ENCODE results near the gene RPL22. TPM values are rescaled to one million over a fixed set of nuclear protein-coding genes. Genes with fewer than 3 reads are reported as not detected.

The RPL22 gene
- 95.9 and 176 TPM in 2 replicates for total RNA-seq (ENCODE audit: low replicate concordance)

DNA sequence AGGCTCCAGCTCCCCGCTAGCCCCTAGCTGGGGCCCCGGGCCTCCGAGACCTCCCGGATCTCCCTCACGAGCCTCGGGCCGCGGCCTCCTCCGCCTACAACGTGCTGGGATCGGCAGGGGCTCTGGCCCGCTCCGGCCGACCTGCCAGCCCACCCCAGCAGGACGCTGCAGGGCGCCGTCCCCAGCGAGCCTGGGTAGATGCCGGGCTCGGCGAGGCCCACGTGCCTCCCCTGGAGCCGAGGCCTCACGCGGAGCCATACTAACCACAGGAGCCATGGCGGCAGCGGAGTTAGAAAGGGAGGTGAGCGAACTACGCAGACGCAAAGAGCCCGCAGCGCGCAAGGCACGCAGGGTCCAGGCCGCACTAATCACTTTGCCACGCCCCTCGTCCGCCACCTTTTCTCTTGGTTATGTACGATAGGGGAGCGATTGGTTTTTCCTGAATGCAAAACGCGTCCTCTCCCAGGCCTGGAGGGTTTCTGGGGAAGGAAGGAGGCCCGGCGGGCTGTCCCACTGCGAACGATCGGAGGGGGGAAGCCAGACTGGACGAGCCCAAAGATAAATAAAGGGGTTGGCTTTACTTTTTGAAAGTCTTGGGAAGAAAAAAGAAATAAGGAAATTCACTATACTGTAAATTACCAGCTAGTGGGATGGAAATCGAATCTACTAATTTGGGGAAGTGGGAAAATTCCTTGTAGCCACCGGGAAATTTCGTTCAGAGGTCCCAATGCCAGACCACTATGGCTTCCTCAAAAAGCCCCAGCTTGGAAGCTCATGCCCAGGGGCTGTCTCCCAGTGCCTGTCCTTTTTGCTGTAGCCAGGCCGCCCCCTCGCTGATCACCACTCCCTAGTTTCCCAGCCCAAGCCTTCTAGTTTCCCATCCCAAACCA lies at the start of gene RPL22:
Gene RPL22 (minus strand): TSS at position 298 of the 890 bp plus-strand sequence. CDS start 22 bp downstream, at position 276.

DNA sequence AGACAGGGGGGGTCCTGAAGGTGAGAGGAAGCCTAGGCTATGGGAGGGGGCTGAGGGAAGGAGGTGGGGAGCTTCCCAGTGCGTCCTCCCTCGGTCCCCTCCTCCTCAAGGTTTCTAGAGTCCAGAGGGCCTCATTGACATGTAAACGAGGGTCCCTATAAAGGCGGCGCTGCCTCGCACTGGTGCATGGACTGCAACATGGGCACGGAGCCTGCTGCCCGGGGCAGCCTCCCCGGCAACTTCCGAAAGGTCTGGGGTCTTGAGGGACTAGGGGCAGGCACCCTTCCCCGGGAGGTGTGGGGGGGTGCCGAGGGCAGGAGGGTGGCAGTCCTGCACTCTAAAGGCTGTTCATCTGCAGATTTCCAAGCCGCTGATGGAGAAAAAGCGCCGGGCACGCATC lies 44.6 kb upstream of the RPL22 start, which contains the start of gene HES3:
Gene HES3 (plus strand): TSS at position 187 of the 400 bp plus-strand sequence. CDS start 187 bp downstream, at position 374.

DNA sequence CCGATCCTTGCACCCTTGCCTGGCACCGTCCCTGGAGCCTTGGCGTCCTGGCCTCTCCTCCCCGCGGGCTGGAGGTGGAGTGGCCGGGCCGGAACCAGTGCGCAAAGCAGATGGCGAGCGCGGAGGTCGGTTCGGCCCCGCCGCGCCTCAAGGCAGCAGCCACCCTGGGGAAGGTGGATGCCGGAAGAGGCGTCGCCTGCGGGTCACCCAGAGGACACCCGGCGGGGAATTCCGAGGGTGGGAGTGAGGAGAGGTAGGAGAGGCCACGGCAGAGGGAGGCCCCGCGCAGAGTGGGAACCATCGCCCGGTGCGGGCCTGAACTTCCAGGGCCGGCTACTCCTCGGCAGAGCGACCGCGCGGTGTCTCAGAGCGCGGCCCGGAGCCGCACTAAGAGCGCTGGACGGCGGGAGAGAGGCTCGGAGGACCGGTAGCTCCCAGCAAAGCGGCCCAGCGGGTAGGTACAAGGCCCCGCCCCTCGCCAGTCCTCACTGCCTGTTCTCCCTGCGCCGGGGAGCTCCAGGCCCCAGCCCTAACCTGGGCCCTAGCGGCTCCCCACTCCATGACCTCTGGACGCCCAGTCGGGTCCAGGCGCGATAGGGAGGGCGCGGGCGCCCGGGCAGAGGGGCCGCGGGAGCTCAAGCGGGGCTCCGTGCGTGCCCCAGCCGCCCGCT lies 6.6 kb upstream of the RPL22 start, which contains the start of gene RNF207:
Gene RNF207 (plus strand): TSS at position 271 of the 671 bp plus-strand sequence. CDS start 417 bp downstream, outside the sequence.

DNA sequence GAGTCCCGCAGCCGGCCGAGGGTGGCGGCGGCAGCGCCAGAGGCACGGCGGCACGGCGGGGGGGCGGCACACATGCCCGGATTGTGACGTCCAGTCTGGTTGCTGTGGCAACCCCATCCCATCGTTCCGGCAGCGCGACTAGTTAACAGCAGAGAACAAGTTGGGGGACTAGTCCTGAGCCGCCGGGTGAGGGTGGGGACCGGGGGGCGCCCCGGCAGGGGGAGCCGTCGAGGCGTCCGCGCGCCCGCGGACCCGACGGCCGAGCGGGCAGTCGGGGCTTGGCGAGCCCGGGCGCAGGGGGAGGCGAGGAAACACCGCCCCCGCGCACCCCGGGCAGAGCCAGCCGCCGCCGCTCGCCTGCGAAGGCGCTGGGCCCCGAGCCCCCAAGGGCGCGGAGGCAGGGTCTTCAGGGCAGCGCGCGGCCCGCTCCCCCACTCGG lies 19.1 kb downstream of the RPL22 start, which contains the start of gene CHD5:
Gene CHD5 (minus strand): TSS at position 54 of the 439 bp plus-strand sequence. CDS start 298 bp downstream, outside the sequence.

Other genes starting within 250 kb of the RPL22 start
- 3.8 and 4.7 TPM in 2 replicates for gene NPHP4, start 207.2 kb downstream of the RPL22 start, total RNA-seq (ENCODE audit: low replicate concordance)
- 2.9 and 5.0 TPM in 2 replicates for gene KCNAB2, start 153.7 kb downstream of the RPL22 start, total RNA-seq (ENCODE audit: low replicate concordance)
- 0.15 TPM in 1 of 2 replicates, not detected in the other for gene CHD5, start 19.3 kb downstream of the RPL22 start, total RNA-seq (ENCODE audit: low replicate concordance)
- 4.6 and 22.5 TPM in 2 replicates for gene RNF207, start 6.5 kb upstream of the RPL22 start, total RNA-seq (ENCODE audit: low replicate concordance)
- 54.0 and 59.0 TPM in 2 replicates for gene ICMT, start 36.4 kb upstream of the RPL22 start, total RNA-seq (ENCODE audit: low replicate concordance)
- not detected in 2 replicates for gene HES3, start 44.6 kb upstream of the RPL22 start, total RNA-seq (ENCODE audit: low replicate concordance)
- gene GPR153, start 61.5 kb upstream of the RPL22 start, total RNA-seq (ENCODE audit: low replicate concordance): 2.3 and 17.2 TPM in 2 replicates
- gene ACOT7, start 194.2 kb upstream of the RPL22 start, total RNA-seq (ENCODE audit: low replicate concordance): 20.0 and 77.3 TPM in 2 replicates
- 0.12 and 4.1 TPM in 2 replicates for gene HES2, start 220.3 kb upstream of the RPL22 start, total RNA-seq (ENCODE audit: low replicate concordance)
- gene ESPN, start 225.2 kb upstream of the RPL22 start, total RNA-seq (ENCODE audit: low replicate concordance): under 0.01 TPM in 1 of 2 replicates, not detected in the other

Measured in smooth muscle cell of the coronary artery (primary cell).